GM21723 (cell line): ENCODE measurements around the gene RAET1L.
"Not testable (repeated sequence)": the region's sequence is repeated elsewhere in the genome, so short reads cannot be mapped to it uniquely, and the experiment has no call there.

ENCODE experiments used
- ATAC-seq: cut with Tn5 transposase; IDR thresholded peaks from one replicate; pipeline ENCODE4 v1.9.1; 2021; ENCODE audit warnings: mild to moderate bottlenecking, moderate library complexity; ENCODE audit not compliant: unreplicated experiment

The RAET1L gene

DNA sequence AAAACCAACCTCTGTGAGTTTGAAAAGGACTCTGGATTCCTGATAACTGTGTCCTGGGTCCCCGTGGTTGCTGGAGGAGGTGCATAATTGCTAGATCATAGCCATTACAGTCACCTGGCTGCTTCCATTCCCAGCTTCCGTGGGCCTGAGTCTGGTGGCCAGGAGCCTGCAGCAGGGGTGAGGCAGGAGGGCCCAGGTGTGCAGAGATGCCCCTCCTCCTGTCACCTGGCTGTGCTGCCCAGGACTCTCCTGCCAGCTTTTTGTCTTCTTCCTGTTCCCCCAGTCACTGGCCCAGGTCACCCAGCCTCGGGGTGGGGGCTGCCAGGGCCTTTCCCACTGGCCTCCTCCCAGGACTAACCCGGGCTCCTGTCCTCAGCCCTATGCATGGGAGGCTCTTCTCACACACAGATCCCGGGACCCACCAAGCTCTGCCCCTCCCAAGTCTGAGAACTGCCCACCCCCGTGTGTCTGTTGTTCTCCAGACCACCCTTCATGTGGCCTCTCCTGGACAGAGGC is 30.0 kb downstream of the RAET1L start:
- no peak for ATAC-seq

DNA sequence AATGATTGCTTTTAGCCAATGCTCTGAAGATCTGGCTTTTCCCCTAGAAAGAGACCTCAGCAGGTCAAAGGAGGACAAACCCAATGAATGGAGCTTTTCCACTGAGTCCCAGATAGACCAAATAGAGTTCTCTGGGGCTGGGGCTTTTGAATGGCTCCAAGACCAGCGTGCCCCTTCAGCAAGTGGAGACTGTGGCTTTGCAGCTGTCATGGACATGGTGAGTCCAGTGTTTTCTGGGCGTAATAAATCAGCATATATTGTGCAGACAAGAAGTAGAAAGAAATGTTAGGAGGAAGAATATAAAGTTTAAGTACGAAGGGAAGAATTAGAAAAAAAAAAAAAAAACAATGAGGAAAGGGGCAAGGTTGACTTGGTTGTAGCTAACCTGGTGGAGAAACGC is 33.5 kb downstream of the RAET1L start:
- ATAC-seq = no peak

DNA sequence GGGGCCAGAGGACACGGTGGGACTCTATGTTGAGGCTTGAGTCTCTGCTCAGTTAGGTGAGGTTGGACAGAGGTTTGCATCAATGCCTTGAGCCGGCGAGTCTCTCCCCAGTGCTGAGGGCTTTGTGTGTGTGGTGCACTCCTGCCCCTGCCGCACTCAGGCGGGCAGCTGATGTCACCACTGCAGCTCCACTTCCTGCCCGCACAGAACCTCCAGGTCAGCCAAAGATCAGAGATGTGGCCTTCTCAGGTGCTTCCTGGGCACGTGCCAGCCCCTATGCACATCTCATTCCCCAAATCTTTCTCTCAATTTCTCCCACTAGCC is 33.9 kb downstream of the RAET1L start:
- not testable (repeated sequence) for ATAC-seq

DNA sequence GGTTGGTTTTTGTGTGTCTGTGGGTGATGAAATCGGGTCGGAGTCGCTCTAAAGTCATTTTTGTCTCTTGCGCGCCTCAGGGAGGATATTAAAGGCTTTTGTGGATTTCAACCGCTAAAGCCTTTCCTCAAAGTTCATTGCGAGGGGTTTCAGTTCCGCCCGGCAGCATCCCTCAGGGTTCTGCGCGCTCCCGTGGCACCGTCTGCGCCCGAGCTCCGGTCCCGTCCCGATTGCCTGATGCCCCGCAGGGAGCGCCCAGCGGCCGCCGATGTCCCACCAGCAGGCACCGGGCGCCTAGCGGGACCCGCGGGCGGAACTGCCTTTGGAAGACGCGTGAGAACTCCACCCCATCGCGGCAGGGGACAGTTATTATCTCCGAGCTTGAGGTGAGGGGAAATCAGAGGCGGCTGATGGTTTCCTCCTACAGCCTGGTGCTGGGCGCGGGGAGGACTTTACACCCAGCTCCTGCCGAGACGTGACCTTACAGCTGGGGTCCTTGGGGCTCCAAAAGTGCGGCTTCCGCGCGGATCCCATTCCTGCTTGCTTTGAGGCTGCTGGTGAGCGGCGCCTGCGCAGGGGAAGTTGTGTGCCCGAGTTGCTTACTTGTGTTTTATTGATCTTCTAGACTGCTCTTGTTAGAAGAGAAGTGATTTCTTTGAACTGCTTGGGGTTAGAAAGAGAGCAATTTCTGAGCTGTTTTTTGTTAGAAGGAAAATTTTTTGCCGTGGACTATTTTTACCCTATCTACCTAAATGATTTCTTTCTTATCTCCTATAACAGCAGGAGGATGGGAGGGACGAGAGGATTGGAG is 34.5 kb downstream of the RAET1L start:
- ATAC-seq = no peak

DNA sequence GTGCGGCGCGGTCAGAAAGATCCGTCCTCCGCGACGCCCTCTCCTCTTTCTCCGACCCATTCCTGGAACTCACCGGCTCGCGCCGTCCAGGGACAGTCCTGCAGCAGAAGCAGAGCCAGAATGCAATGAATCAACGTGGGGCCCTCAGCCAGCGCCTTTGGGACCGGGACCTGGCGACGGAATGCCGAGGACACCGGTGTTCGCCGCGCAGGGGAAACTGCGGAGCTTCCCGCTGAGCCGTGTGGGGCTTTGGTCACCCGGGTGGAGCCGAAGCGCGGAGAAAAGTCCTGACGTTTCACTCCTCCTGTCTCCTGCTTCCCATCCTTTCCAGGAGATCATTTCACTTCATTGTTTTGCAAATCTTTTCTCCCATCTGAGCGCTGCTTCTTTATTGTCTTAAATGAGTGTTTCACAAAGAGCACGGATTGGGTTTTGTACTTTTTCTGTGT is 35.1 kb downstream of the RAET1L start:
- ATAC-seq = no peak

- no peak for ATAC-seq
Observed at GRCh38 chr6:149988550-149989346, 36.6 kb downstream of the RAET1L start.

- ATAC-seq = no peak
Observed at GRCh38 chr6:149987602-149988107, 37.7 kb downstream of the RAET1L start.

DNA sequence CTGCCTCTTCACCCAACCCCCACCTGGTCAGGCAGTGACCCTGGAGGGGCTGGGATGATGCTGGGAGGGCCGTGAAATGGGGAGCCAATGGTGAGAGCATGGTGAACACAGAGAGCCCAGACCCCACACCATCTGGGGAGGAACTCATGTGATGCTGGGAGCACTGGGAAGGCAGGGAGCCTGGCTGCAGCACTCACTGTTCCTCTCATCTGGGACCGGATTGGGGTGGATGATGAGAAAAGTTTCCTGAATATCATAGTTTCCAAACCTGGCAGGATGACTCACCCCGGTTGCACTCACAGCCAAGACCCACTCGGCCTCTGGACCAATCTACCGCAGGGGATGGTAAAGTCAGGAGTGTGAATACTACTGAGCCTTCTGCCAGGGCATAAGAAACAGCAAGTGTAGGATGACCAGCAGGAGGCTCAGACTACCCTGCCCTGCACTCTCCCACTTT is 39.8 kb downstream of the RAET1L start:
- ATAC-seq = no peak

- ATAC-seq = no peak
Observed at GRCh38 chr6:149984773-149985172, 40.6 kb downstream of the RAET1L start.

- ATAC-seq = no peak
Observed at GRCh38 chr6:149983145-149983544, 42.2 kb downstream of the RAET1L start.

GRCh38 chr6:149979293-149979692 is 46.0 kb downstream of the RAET1L start:
- ATAC-seq = no peak

DNA sequence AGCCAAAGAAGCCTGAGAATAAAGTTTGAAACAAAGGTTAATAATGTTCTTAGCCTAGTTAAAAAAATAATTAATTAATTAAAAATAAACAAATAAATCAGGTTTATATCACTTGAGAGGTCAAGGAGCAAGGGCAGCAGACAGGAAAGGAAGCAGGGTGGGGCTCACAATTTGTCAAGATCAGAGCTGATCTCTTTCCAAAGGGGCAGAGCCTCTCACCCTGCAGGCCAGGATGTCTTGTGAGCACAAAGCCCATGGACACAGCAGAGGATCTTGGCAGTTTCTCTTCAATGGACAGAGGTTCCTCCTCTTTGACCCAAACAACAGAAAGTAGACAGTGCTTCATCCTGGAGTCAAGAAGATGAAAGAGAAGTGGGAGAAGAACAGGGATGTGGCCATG is 46.7 kb downstream of the RAET1L start:
- ATAC-seq = no peak

DNA sequence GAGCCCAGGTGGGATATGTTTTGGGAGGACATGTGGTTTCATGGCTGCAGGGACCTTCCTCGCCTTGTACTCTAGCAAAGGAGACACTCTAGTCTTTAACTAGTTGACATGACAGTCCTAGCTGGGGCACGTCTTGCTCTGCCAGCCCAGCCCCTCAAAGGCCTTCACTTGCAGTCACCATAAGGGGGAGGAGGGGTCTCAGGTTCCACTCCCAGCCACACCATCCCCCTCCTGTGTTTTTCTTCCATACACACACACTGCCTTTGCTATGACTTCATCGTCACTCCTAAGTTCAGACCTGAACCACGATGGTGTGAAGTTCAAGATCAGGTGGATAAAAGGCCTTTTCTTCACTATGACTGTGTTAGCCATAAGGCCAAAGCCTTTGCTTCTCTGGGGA is 48.1 kb downstream of the RAET1L start:
- no peak for ATAC-seq

GRCh38 chr6:149975400-149975799 is 49.9 kb downstream of the RAET1L start:
- ATAC-seq = no peak

DNA sequence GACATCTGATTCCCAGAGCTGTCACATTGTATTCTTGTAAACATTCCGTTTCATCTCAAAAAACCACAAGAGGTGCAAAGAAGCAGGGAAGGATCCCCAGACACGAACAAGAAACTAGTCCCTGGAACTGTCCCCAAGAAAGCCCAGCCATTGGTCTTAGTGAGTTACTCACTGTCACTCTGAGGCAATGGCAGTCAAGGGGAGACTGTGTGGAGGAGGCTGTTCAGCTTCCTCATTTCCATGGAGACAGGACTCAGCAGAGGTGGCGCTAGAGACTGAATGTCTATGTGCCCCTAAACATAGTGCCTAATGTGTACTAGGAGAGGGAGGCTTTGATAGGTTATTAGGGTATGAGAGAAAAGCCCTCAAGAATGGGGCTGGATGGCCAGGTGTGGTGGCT is 50.5 kb downstream of the RAET1L start:
- no peak for ATAC-seq

GRCh38 chr6:149974394-149974793 is 50.9 kb downstream of the RAET1L start:
- not testable (repeated sequence) for ATAC-seq

- no peak for ATAC-seq
Observed at GRCh38 chr6:149969635-149970034, 55.7 kb downstream of the RAET1L start.

GRCh38 chr6:149968909-149969308 is 56.4 kb downstream of the RAET1L start:
- not testable (repeated sequence) for ATAC-seq
